ENCODE data around the gene CEACAM3.

- TF ChIP-seq POLR2AphosphoS5 (IDR thresholded peaks at IDR 0.05), result no peak
- TF ChIP-seq CTCF (IDR thresholded peaks at IDR 0.05), result no peak
- TF ChIP-seq POLR2A (IDR thresholded peaks at IDR 0.05), result no peak
- TF ChIP-seq EP300 (IDR thresholded peaks at IDR 0.05), result no peak
These were observed at the start of gene CEACAM3 for GRCh38 chr19:41796362-41796761.
